WI38 (cell line): ENCODE measurements around the gene MAFG.

Experiments
- H3K4me3 ChIP-seq: 2 replicates; pipeline ENCODE4 v1.5.1; 2011; ENCODE audit warnings: low read depth, mild to moderate bottlenecking, control low read depth, low read length
- CTCF ChIP-seq: IDR thresholded peaks from 2 replicates; pipeline ENCODE4 v1.5.1; 2012; ENCODE audit warnings: low read depth, mild to moderate bottlenecking, control low read depth, low read length

Gene MAFG

GRCh38 chr17:81967244-81967532 lies 39.7 kb upstream of the MAFG start:
- no peak overlapping the region for H3K4me3 ChIP-seq
- TF ChIP-seq CTCF: no peak

GRCh38 chr17:81966343-81967243 lies 39.1 kb upstream of the MAFG start:
- no peak overlapping the region for H3K4me3 ChIP-seq
- no peak for TF ChIP-seq CTCF

- H3K4me3 ChIP-seq: no peak overlapping the region
- no peak for TF ChIP-seq CTCF
Measured at GRCh38 chr17:81964081-81964849, 36.7 kb upstream of the MAFG start.

- no peak for TF ChIP-seq CTCF
- H3K4me3 ChIP-seq: no peak overlapping the region
Measured at GRCh38 chr17:81962499-81963441, 35.2 kb upstream of the MAFG start.

- no peak overlapping the region for H3K4me3 ChIP-seq
- no peak for TF ChIP-seq CTCF
Measured at GRCh38 chr17:81961521-81962498, 34.3 kb upstream of the MAFG start.

GRCh38 chr17:81961087-81961511 lies 33.6 kb upstream of the MAFG start, which contains the start of gene NOTUM:
Gene NOTUM, minus strand, starts transcription at chr17:81961187. Its CDS starts 278 bp downstream, at chr17:81960909.
- peak within 1 kb of the TSS; percentile 30; the same call in 1 of the 2 replicates for H3K4me3 ChIP-seq

More at GRCh38 chr17:81961087-81961511, 33.6 kb upstream of the MAFG start, which contains the start of gene NOTUM:
- TF ChIP-seq CTCF: no peak
